HCT116 (cell line): ENCODE measurements around the gene MYO1A. TPM values are rescaled to one million over a fixed set of nuclear protein-coding genes. Genes with fewer than 3 reads are reported as not detected.
"Not testable (repeated sequence)": the region's sequence is repeated elsewhere in the genome, so short reads cannot be mapped to it uniquely, and the experiment has no call there.

Source experiments
- ATAC-seq: fragments of 200-7000 bp; cut with Tn5 transposase; 2 replicates; pipeline ENCODE4 v1.9.1; 2020; ENCODE audit warnings: mild to moderate bottlenecking, moderate library complexity
- BruUV-seq: library from RNA; stranded (reverse); fragments of 400-500 nt; replicated peaks from 2 replicates; lab custom pipeline; 2021; lab: Mats Ljungman, UMichigan
- CTCF ChIA-PET: fragments of 300-600 bp; sonication (Branson Sonifier 250); formaldehyde crosslinking; loops from one replicate; lab custom pipeline; 2021; ENCODE audit warnings: antibody characterized with exemption; lab: Charles Lee
- POLR2A ChIA-PET: fragments of 300-600, 350-600 bp; sonication (Branson Sonifier 250); formaldehyde crosslinking; loops from one replicate; lab custom pipeline; 2021; ENCODE audit warnings: antibody characterized with exemption; lab: Charles Lee
- RAD21 ChIA-PET, 2 experiments: fragments of 300-600 bp; sonication (Branson Sonifier 250); formaldehyde crosslinking; loops; one replicate each; lab custom pipeline; 2023; ENCODE audit warnings: low total read pairs in 2 of 2; ENCODE audit not compliant: uncharacterized antibody in 2 of 2, unreplicated experiment in 2 of 2, low non-redundant PET in 1 of 2; lab: Charles Lee
- DNase-seq: peaks from one replicate; pipeline ENCODE4 v3.0.0-alpha.2; 2010; ENCODE audit warnings: low read depth, low spot score
- H2AFZ ChIP-seq: fragments of 200-600 bp; shearing (Covaris generic), sonication (generic); 2 replicates; pipeline ENCODE4 v1.6.1; 2017; ENCODE audit warnings: low read depth, mixed run types, mixed read lengths, antibody characterized with exemption, low read length; ENCODE audit not compliant: poor library complexity, severe bottlenecking
- H3K27ac ChIP-seq: 2 replicates; pipeline ENCODE4 v1.5.1; 2012; ENCODE audit warnings: low read depth, low read length
- H3K27me3 ChIP-seq: fragments of 200-600 bp; sonication (generic); 2 replicates; pipeline ENCODE4 v1.6.1; 2016; ENCODE audit warnings: mixed run types, low read length, mixed read lengths; ENCODE audit not compliant: insufficient read depth
- H3K36me3 ChIP-seq, 2 experiments: fragments of 200-500 bp in 1 of 2; fragments of 200-600 bp in 1 of 2; sonication (Bioruptor generic) in 1 of 2; sonication (generic) in 1 of 2; 2 replicates each; pipeline versions ENCODE4 v1.5.1 to v1.6.1; 2014 to 2016; ENCODE audit warnings: low read length in 2 of 2, inconsistent platforms in 1 of 2, mixed read lengths in 1 of 2, mixed run types in 1 of 2; ENCODE audit not compliant: insufficient read depth in 2 of 2, control insufficient read depth in 1 of 2
- H3K4me1 ChIP-seq, 2 experiments: fragments of 200-600 bp in 1 of 2; sonication (generic) in 1 of 2; 2 replicates each; pipeline versions ENCODE4 v1.5.1 to v1.6.1; 2012 to 2017; ENCODE audit warnings: low read length in 2 of 2, inconsistent platforms in 1 of 2, mild to moderate bottlenecking in 1 of 2, mixed read lengths in 1 of 2, mixed run types in 1 of 2, moderate library complexity in 1 of 2; ENCODE audit not compliant: insufficient read depth in 2 of 2, control insufficient read depth in 1 of 2
- H3K4me2 ChIP-seq: fragments of 200-600 bp; sonication (generic); 2 replicates; pipeline ENCODE4 v1.6.1; 2017; ENCODE audit warnings: mixed run types, low read length, mixed read lengths
- H3K4me3 ChIP-seq, 2 experiments: fragments of 200-600 bp in 1 of 2; sonication (generic) in 1 of 2; replicated peaks in 1 of 2; 2 replicates each; pipeline ENCODE4 v1.5.1; 2011 to 2016; ENCODE audit warnings: low read length in 2 of 2, control low read depth in 1 of 2, low read depth in 1 of 2, mild to moderate bottlenecking in 1 of 2, mixed read lengths in 1 of 2, mixed run types in 1 of 2
- H3K79me2 ChIP-seq: fragments of 200-600 bp; sonication (generic); 2 replicates; pipeline ENCODE4 v1.6.1; 2017; ENCODE audit warnings: mild to moderate bottlenecking, mixed run types, low read length, moderate library complexity, mixed read lengths; ENCODE audit not compliant: insufficient read depth
- H3K9ac ChIP-seq: fragments of 200-600 bp; sonication (generic); 2 replicates; pipeline ENCODE4 v1.6.1; 2016; ENCODE audit warnings: low read length, mixed read lengths
- H3K9me2 ChIP-seq: fragments of 200-600 bp; sonication (generic), shearing (Covaris generic); 2 replicates; pipeline ENCODE4 v1.6.1; 2017; ENCODE audit warnings: mixed run types, mild to moderate bottlenecking, moderate library complexity; ENCODE audit not compliant: insufficient read depth
- H3K9me3 ChIP-seq, 2 experiments: fragments of 200-500 bp in 1 of 2; fragments of 200-600 bp in 1 of 2; sonication (Bioruptor generic) in 1 of 2; sonication (generic) in 1 of 2; 2 replicates each; pipeline ENCODE4 v1.6.1; 2014 to 2017; ENCODE audit warnings: low read length in 2 of 2, mixed read lengths in 2 of 2, inconsistent platforms in 1 of 2, low read depth in 1 of 2, mild to moderate bottlenecking in 1 of 2, mixed run types in 1 of 2, moderate library complexity in 1 of 2; ENCODE audit not compliant: control insufficient read depth in 1 of 2, insufficient read depth in 1 of 2
- H4K20me1 ChIP-seq: fragments of 200-600 bp; sonication (generic), shearing (Covaris generic); 2 replicates; pipeline ENCODE4 v1.6.1; 2017; ENCODE audit warnings: mixed run types, mild to moderate bottlenecking, moderate library complexity; ENCODE audit not compliant: insufficient read depth
- ATF3 ChIP-seq: IDR thresholded peaks from 2 replicates; pipeline ENCODE4 v1.6.1; 2012
- CBX3 ChIP-seq: IDR thresholded peaks from 2 replicates; pipeline ENCODE4 v1.6.1; 2012; ENCODE audit warnings: low read depth
- CEBPB ChIP-seq: IDR thresholded peaks from 2 replicates; pipeline ENCODE4 v1.6.1; 2012; ENCODE audit warnings: low read depth
- CTCF ChIP-seq, 3 experiments: fragments of 200-600 bp in 1 of 3; sonication (generic) in 1 of 3; IDR thresholded peaks in 2 of 3; conservative IDR thresholded peaks in 1 of 3; 2 replicates each; pipeline ENCODE4 v1.5.1; 2012 to 2017; ENCODE audit warnings: low read depth in 2 of 3, low read length in 2 of 3, antibody characterized with exemption in 1 of 3, borderline replicate concordance in 1 of 3, control low read depth in 1 of 3, mild to moderate bottlenecking in 1 of 3, mixed read lengths in 1 of 3, mixed run types in 1 of 3, moderate library complexity in 1 of 3; ENCODE audit not compliant: insufficient read depth in 1 of 3
- EZH2phosphoT487 ChIP-seq: fragments of 200-600 bp; IDR thresholded peaks from 2 replicates; pipeline ENCODE4 v1.6.1; 2018; ENCODE audit warnings: antibody characterized with exemption, borderline replicate concordance
- FOSL1 ChIP-seq: IDR thresholded peaks from 2 replicates; pipeline ENCODE4 v1.6.1; 2012; ENCODE audit warnings: low read depth
- JUND ChIP-seq: IDR thresholded peaks from 2 replicates; pipeline ENCODE4 v1.6.1; 2012
- MAX ChIP-seq: IDR thresholded peaks from 2 replicates; pipeline ENCODE4 v1.6.1; 2012
- RAD21 ChIP-seq: IDR thresholded peaks from 2 replicates; pipeline ENCODE4 v1.6.1; 2012; ENCODE audit warnings: low read depth, mild to moderate bottlenecking
- SP1 ChIP-seq: IDR thresholded peaks from 2 replicates; pipeline ENCODE4 v1.6.1; 2012; ENCODE audit warnings: low read depth
- TCF7L2 ChIP-seq: IDR thresholded peaks from 2 replicates; pipeline ENCODE4 v1.7.0; 2011; ENCODE audit warnings: borderline replicate concordance, inconsistent platforms; ENCODE audit not compliant: insufficient read depth, insufficient read length; ENCODE audit errors: extremely low read depth
- YY1 ChIP-seq: IDR thresholded peaks from 2 replicates; pipeline ENCODE4 v1.6.1; 2011; ENCODE audit warnings: low read length, low read depth, moderate library complexity, mild to moderate bottlenecking; ENCODE audit not compliant: insufficient replicate concordance; ENCODE audit errors: extremely low read depth
- ZBTB33 ChIP-seq: IDR thresholded peaks from 2 replicates; pipeline ENCODE4 v1.6.1; 2011; ENCODE audit warnings: mild to moderate bottlenecking, low read length, moderate library complexity; ENCODE audit not compliant: insufficient replicate concordance; ENCODE audit errors: extremely low read depth
- ZFX ChIP-seq: fragments of 450-650 bp; IDR thresholded peaks from 2 replicates; pipeline ENCODE4 v1.6.1; 2017
- ZNF274 ChIP-seq: fragments of 200-500 bp; sonication (Bioruptor generic); IDR thresholded peaks from 2 replicates; pipeline ENCODE4 v1.6.1; 2014; ENCODE audit warnings: mild to moderate bottlenecking, low read depth, low read length, inconsistent platforms
- intact Hi-C: fragments of 100-400 bp; cut with micrococcal nuclease; formaldehyde crosslinking; loops from 2 replicates; pipeline ENCODE4 v1.10.0; 2022
- total RNA-seq: library from RNA; stranded (reverse); gene quantifications from one replicate; pipeline ENCODE4 v1.2.1, GENCODE V29; 2021; ENCODE audit not compliant: unreplicated experiment

The MYO1A gene
- total RNA-seq, 1 experiment from 2014 or later = 0.76 TPM

GRCh38 chr12:56985714-56986113 is 64.2 kb downstream of the MYO1A start:
- ChIA-PET RAD21 (interaction anchor here (0.6 to 0.7 kb wide), 3 partner anchors 127 to 146 kb away, joined by 3 to 6 read pairs (median 5); no protein-coding TSS in a partner anchor), CTCF (interaction anchor here (0.6 to 4.2 kb wide), 7 partner anchors 11 to 349 kb away, joined by 3 to 36 read pairs (median 5); partner anchors contain the start of gene HSD17B6), POLR2A (interaction anchor here (0.5 to 0.6 kb wide), 2 partner anchors 260 to 298 kb away, joined by 3 read pairs; partner anchors contain the start of genes NACA and PTGES3)
- not testable (repeated sequence) for BruUV-seq, H3K9me2 ChIP-seq, H3K4me3 ChIP-seq, H3K79me2 ChIP-seq, H2AFZ ChIP-seq, H3K27me3 ChIP-seq, H3K9me3 ChIP-seq, H4K20me1 ChIP-seq, H3K36me3 ChIP-seq
- intact Hi-C loops = loop anchor here (2.0 to 5.0 kb wide), 2 partner anchors 38 to 223 kb away; partner anchors contain the start of gene HSD17B6
- H3K27ac ChIP-seq = 0 out of 2 replicates have a peak overlapping the region, but pooled peaks have one; percentile 19
- peak; percentile 73 for DNase-seq
- H3K4me2 ChIP-seq = peak overlapping the region; percentile 67
- 0 out of 2 replicates have a peak, but pooled peaks have one; percentile 50 for TF ChIP-seq CBX3
- peak; percentile 83 for TF ChIP-seq FOSL1
- peak; percentile 87 for TF ChIP-seq MAX
- peak; percentile 47 for TF ChIP-seq SP1
- TF ChIP-seq JUND = peak; percentile 86
- peak; percentile 97 for ATAC-seq
- H3K4me1 ChIP-seq = peaks cover 6 to 27% of the 10 kb centered on the region in 2 experiments; a peak in 3 of 4 replicates
- peak overlapping the region; percentile 49 for H3K9ac ChIP-seq

GRCh38 chr12:56983386-56983785 is 66.5 kb downstream of the MYO1A start:
- H3K27me3 ChIP-seq = no peaks in the 10 kb centered on the region
- H2AFZ ChIP-seq = no peak overlapping the region
- ATAC-seq (no peak), DNase-seq (no peak)
- H3K79me2 ChIP-seq = no peaks in the 10 kb centered on the region
- H3K4me1 ChIP-seq = peaks cover 6 to 27% of the 10 kb centered on the region in 2 experiments; a peak in 3 of 4 replicates
- no peak overlapping the region for H3K4me2 ChIP-seq
- H3K9me3 ChIP-seq = no peaks in the 10 kb centered on the region
- H3K27ac ChIP-seq = no peak overlapping the region
- intact Hi-C loops = no loop called here
- no peak overlapping the region for H3K4me3 ChIP-seq
- ChIA-PET RAD21 (no interaction called here), POLR2A (no interaction called here), CTCF (no interaction called here)
- no peak overlapping the region for H3K9ac ChIP-seq
- H4K20me1 ChIP-seq = no peaks in the 10 kb centered on the region
- no peaks in the 10 kb centered on the region for H3K36me3 ChIP-seq
- BruUV-seq = no TSS peak
- no peaks in the 10 kb centered on the region for H3K9me2 ChIP-seq
- TF ChIP-seq CTCF (IDR thresholded peaks at IDR 0.05 in 2 of 3, conservative IDR thresholded peaks at IDR 0.05 in 1 of 3; ENCODE audit: borderline replicate concordance in 1 of 3, insufficient read depth in 1 of 3, low read depth in 2 of 3, low read length in 2 of 3) = no peak
- TF ChIP-seq YY1 = no peak
- TF ChIP-seq ZNF274 = no peak
- TF ChIP-seq ATF3 = no peak
- no peak for TF ChIP-seq ZBTB33
- no peak for TF ChIP-seq RAD21
- TF ChIP-seq ZFX = no peak
- no peak for TF ChIP-seq TCF7L2
- no peak for TF ChIP-seq SP1
- TF ChIP-seq EZH2phosphoT487 = no peak
- TF ChIP-seq CEBPB = no peak
